Measurements from ENCODE around the gene PSMG4. TPM values are rescaled to one million over a fixed set of nuclear protein-coding genes. Genes with fewer than 3 reads are reported as not detected.
A peak's percentile ranks its signal among the peaks of the same experiment; 100 is the strongest.

PSMG4 gene
- total and polyA plus RNA-seq, 9 of the 15 experiments (the other 6 are each of a cell fraction or from before 2014, with no cell fraction given), result 12.9 to 185 (median 52.0) TPM

DNA sequence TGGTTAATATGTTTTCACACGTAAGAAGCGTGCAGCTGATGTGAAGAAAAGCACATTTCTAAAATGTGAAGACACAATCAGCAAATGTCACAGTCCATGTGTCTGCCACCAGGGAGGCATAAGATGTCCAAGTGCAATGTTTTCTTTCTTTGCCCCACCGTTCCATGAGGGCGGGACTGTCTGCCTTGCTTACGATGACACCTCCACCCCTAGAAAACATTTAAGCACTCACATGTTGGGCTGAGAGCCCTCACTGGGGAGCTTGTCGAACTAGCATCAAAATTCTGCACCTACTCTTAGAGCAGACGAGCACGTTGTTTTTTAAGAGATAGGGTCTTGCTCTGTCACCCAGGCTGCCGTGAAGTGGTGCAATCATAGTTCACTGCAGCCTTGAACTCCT is 57.6 kb downstream of the PSMG4 start:
- 67% methylated on average over 9 of the region's 9 CpGs for WGBS (ENCODE audit: insufficient coverage, low coverage, missing lambda C conversion rate)
- Histone ChIP-seq H2AFZ (ENCODE audit: low read depth, low read length) (no peak overlapping the region), H3K4me1 (replicated peaks in 1 of 2; ENCODE audit: control insufficient read depth in 2 of 2, insufficient read depth in 2 of 2, low read length in 2 of 2) (peaks cover 0 to 3% of the 10 kb centered on the region in 2 experiments; a peak in 1 of 5 replicates), H3K9me1 (ENCODE audit: control insufficient read depth, insufficient read depth, low read length) (no peaks in the 10 kb centered on the region), H3K36me3 (ENCODE audit: control insufficient read depth, insufficient read depth, low read length) (no peaks in the 10 kb centered on the region; the same call in 2 of the 3 replicates), H3K9ac (ENCODE audit: insufficient read depth in 1 of 2, low read depth in 2 of 2, low read length in 2 of 2) (no peak overlapping the region), H4K20me1 (replicated peaks; ENCODE audit: control insufficient read depth, insufficient read depth, low read length) (no peaks in the 10 kb centered on the region; the same call in 1 of the 2 replicates), H3K27me3 (ENCODE audit: control insufficient read depth in 2 of 2, insufficient read depth in 2 of 2, low read length in 2 of 2) (no peaks in the 10 kb centered on the region), H3K4me3 (no peak overlapping the region), H3K9me3 (replicated peaks; ENCODE audit: control insufficient read depth, insufficient read depth, low read depth, low read length) (no peaks in the 10 kb centered on the region), H3K4me2 (ENCODE audit: insufficient read depth, low read length) (no peak overlapping the region), H3K27ac (ENCODE audit: extremely low read depth, low read depth, low read length) (no peak overlapping the region), H3K79me2 (ENCODE audit: control insufficient read depth, insufficient read depth, low read length) (no peaks in the 10 kb centered on the region)
- DNase-seq (ENCODE audit: extremely low read depth in 1 of 4, low spot score in 3 of 4), result no peak
- intact Hi-C loops (cut with micrococcal nuclease), result no loop called here
- in situ Hi-C loops (cut with MboI), result no loop called here
- no peak for ATAC-seq
- FAIRE-seq, result peak; percentile 19
- no peak for TF ChIP-seq SMAD4 (CRISPR knock-in tag; conservative IDR thresholded peaks at IDR 0.05)
- TF ChIP-seq SAFB (IDR thresholded peaks at IDR 0.05; ENCODE audit: borderline replicate concordance, low read depth, low read length), result no peak
- TF ChIP-seq CEBPB (tag; IDR thresholded peaks at IDR 0.05), result no peak
- TF ChIP-seq TAF7 (tag; IDR thresholded peaks at IDR 0.05), result no peak
- no peak for TF ChIP-seq HDAC6 (IDR thresholded peaks at IDR 0.05; ENCODE audit: low read depth, low read length)
- no peak for TF ChIP-seq ZNF780A (CRISPR knock-in tag; IDR thresholded peaks at IDR 0.05)
- POLR2A ChIA-PET, result interaction anchor here (0.8 to 2.0 kb wide), 5 partner anchors 10 to 215 kb away, joined by 3 to 5 read pairs (median 3); no protein-coding TSS in a partner anchor
- no TSS peak for BruUV-seq (replicated peaks)
- CTCF ChIA-PET (ENCODE audit: low intra/inter-chr PET ratio), result no interaction called here

DNA sequence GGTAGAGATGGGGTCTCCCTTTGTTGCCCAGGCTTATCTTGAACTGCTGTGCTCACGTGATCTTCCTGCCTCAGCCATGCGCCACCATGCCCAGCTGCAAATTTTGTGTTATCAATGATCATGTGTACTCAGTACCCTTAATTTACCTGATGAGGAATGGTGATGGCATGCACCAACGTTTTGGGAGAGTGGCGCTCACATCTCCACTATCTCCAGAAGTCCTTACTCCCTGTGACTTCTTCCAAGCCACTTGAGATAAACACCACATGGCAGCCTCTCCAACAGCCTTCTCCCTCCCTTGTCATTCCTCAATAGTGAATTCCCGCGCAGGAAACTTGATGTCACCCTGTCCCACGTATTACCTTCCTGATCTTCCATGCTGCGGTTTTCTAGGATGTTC is 58.1 kb downstream of the PSMG4 start:
- Histone ChIP-seq H3K9me3 (replicated peaks; ENCODE audit: control insufficient read depth, insufficient read depth, low read depth, low read length) (no peaks in the 10 kb centered on the region), H3K4me3 (no peak overlapping the region), H3K4me2 (ENCODE audit: insufficient read depth, low read length) (no peak overlapping the region), H3K27me3 (ENCODE audit: control insufficient read depth in 2 of 2, insufficient read depth in 2 of 2, low read length in 2 of 2) (no peaks in the 10 kb centered on the region), H4K20me1 (replicated peaks; ENCODE audit: control insufficient read depth, insufficient read depth, low read length) (no peaks in the 10 kb centered on the region; the same call in 1 of the 2 replicates), H3K27ac (ENCODE audit: extremely low read depth, low read depth, low read length) (no peak overlapping the region), H3K4me1 (replicated peaks in 1 of 2; ENCODE audit: control insufficient read depth in 2 of 2, insufficient read depth in 2 of 2, low read length in 2 of 2) (peaks cover 0 to 3% of the 10 kb centered on the region in 2 experiments; a peak in 1 of 5 replicates), H3K36me3 (ENCODE audit: control insufficient read depth, insufficient read depth, low read length) (no peaks in the 10 kb centered on the region; the same call in 2 of the 3 replicates), H3K9me1 (ENCODE audit: control insufficient read depth, insufficient read depth, low read length) (no peaks in the 10 kb centered on the region), H3K9ac (ENCODE audit: insufficient read depth in 1 of 2, low read depth in 2 of 2, low read length in 2 of 2) (no peak overlapping the region), H2AFZ (ENCODE audit: low read depth, low read length) (no peak overlapping the region), H3K79me2 (ENCODE audit: control insufficient read depth, insufficient read depth, low read length) (no peaks in the 10 kb centered on the region)
- POLR2A ChIA-PET, result interaction anchor here (0.8 to 2.0 kb wide), 5 partner anchors 9 to 215 kb away, joined by 3 to 5 read pairs (median 3); no protein-coding TSS in a partner anchor
- BruUV-seq (replicated peaks), result no TSS peak
- intact Hi-C loops (cut with micrococcal nuclease) (no loop called here), in situ Hi-C loops (cut with MboI) (no loop called here)
- WGBS (ENCODE audit: insufficient coverage, low coverage, missing lambda C conversion rate), result 63% methylated on average over 8 of the region's 8 CpGs
- FAIRE-seq, result no peak
- no peak for DNase-seq (ENCODE audit: extremely low read depth in 1 of 4, low spot score in 3 of 4)
- ATAC-seq, result no peak
- CTCF ChIA-PET (ENCODE audit: low intra/inter-chr PET ratio), result interaction anchor here (0.6 kb wide), 1 partner anchor 190 kb away, joined by 3 read pairs; no protein-coding TSS in a partner anchor
- TF ChIP-seq, protein P1, sequence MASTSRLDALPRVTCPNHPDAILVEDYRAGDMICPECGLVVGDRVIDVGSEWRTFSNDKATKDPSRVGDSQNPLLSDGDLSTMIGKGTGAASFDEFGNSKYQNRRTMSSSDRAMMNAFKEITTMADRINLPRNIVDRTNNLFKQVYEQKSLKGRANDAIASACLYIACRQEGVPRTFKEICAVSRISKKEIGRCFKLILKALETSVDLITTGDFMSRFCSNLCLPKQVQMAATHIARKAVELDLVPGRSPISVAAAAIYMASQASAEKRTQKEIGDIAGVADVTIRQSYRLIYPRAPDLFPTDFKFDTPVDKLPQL (IDR thresholded peaks at IDR 0.05; ENCODE audit: extremely low read depth, insufficient read length), result no peak
- TF ChIP-seq, protein P2, sequence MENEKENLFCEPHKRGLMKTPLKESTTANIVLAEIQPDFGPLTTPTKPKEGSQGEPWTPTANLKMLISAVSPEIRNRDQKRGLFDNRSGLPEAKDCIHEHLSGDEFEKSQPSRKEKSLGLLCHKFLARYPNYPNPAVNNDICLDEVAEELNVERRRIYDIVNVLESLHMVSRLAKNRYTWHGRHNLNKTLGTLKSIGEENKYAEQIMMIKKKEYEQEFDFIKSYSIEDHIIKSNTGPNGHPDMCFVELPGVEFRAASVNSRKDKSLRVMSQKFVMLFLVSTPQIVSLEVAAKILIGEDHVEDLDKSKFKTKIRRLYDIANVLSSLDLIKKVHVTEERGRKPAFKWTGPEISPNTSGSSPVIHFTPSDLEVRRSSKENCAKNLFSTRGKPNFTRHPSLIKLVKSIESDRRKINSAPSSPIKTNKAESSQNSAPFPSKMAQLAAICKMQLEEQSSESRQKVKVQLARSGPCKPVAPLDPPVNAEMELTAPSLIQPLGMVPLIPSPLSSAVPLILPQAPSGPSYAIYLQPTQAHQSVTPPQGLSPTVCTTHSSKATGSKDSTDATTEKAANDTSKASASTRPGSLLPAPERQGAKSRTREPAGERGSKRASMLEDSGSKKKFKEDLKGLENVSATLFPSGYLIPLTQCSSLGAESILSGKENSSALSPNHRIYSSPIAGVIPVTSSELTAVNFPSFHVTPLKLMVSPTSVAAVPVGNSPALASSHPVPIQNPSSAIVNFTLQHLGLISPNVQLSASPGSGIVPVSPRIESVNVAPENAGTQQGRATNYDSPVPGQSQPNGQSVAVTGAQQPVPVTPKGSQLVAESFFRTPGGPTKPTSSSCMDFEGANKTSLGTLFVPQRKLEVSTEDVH (IDR thresholded peaks at IDR 0.05; ENCODE audit: low read depth, partially characterized antibody), result no peak
- TF ChIP-seq U2AF2 (optimal IDR thresholded peaks at IDR 0.05; ENCODE audit: low read depth, low read length) (no peak), STAG1 (CRISPR knock-in tag; IDR thresholded peaks at IDR 0.05; ENCODE audit: borderline replicate concordance) (no peak), MAFK (IDR thresholded peaks at IDR 0.05; ENCODE audit: low read length) (no peak)
